GM21737 (cell line): Measurements from ENCODE around the gene PTPRN2.
"Not testable (repeated sequence)": the region's sequence is repeated elsewhere in the genome, so short reads cannot be mapped to it uniquely, and the experiment has no call there.

Experiments used
- ATAC-seq: cut with Tn5 transposase; IDR thresholded peaks from one replicate; pipeline ENCODE4 v1.9.1; 2021; ENCODE audit warnings: mild to moderate bottlenecking, moderate library complexity; ENCODE audit not compliant: unreplicated experiment

PTPRN2 gene

DNA sequence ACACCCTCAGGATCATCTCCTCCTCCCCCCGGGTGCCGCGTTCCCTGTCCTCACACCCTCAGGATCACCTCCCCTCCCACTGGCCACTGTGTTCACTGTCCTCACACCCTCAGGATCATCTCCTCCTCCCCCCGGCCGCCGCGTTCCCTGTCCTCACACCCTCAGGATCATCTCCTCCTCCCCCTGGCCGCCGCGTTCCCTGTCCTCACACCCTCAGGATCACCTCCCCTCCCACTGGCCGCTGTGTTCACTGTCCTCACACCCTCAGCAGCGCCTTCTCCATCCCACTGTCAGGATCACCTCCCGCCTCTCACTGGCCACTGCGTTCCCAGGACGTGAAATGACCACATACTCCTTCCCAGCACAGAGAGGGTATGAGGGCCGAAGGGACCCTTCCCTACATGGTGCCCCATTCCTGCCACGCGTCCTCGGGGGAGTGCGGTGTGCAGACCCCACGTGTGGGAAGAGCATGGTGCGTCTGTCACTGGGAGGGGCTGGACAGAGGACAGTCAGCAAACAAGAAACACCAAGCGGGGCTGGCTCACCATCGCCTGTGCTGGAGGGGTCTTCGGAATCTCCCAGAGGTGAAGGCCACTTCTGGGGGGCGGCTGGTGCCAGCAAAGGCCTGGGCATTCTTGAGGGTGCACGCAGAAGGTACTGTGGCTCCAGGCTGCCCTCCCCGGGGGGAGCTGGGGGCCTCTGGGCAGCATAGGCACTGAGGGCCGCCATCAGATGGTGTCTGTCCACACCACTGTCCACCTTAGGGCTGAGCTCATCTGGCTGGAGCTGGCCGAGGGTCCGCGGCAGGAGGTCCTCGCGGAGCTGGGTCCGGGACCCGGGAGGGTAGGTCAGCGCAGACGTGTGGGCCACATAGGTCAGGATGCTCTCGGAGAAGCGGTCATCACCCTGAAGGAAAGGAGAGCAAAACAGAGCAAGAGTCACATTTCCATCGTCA lies 421.0 kb downstream of the PTPRN2 start:
- no peak for ATAC-seq

DNA sequence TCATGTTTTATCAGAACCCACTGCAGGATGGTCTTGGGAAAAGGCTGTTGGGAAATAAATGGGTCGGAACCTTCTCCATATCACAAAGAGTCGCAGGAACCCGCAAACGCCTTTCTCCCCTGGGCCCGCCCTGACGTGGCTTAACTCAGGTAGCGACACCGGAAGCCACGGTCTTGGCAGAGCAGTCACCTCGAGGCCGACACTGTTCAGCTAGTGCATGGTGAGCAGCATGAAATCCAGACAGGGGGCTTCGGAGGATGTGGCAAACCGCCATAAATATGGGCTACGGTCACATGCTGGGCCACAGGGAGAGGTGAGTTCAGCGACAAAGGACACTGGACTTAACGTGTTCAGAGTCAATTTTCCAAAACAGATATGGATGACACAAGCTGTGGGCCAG lies 421.9 kb downstream of the PTPRN2 start:
- ATAC-seq = no peak

DNA sequence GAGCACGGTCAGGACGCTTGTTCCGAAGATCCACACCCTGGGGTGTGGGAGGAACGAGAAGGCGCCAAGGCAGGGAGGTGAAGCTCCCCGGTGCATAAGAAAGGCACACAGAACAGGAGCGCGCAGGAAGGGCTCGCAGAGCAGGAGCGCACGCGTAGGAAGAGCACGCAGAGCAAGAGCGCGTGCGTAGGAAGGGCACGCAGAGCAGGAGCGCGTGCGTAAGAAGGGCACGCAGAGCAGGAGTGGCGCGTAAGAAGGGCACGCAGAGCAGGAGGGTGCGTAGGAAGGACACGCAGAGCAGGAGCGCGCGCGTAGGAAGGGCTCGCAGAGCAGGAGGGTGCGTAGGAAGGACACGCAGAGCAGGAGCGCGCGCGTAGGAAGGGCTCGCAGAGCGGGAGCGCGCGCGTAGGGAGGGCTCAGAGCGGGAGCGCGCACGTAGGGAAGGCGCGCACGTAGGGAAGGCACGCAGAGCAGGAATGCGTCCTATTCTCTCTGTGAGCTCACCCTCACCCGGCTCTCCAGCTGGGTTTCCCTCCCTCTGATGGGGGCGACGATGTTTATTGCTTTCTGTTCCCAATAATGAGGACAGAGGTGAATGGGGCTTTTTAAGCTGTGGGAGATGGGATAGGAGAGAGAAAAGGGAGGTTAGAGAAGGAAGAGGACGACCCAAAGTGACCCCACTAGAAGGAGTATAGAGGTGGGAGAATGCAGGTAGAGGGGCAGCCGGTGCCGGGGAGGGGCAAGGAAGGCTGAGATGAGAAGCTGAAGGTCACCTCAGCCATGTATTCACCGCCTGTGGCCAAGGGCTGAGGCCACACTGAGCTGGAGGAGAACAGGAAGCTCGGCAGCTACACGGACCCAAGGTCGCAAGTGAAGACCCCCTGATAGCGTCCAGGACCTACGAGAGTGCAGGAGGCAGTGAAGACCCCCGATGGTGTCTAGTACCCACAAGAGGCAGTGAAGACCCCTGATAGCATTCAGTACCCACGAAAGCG lies 423.2 kb downstream of the PTPRN2 start:
- no peak for ATAC-seq

DNA sequence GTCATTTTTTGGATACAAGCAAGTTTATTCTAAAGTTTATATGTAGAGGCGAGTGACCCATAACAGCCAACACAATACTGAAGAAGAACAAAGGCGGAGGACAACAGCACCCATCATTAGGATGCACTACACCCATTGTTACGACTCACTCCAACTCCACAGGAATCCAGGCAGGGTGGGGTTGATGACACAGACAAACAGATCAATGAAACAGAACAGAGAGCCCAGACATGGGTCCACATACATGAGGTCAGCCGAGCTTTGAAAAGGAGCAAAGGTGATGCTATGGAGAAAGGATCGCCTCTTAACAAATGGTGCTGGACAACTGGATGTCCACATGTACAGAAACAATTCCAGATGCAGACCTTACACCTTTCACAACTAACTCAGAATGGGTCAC lies 426.4 kb downstream of the PTPRN2 start:
- no peak for ATAC-seq

DNA sequence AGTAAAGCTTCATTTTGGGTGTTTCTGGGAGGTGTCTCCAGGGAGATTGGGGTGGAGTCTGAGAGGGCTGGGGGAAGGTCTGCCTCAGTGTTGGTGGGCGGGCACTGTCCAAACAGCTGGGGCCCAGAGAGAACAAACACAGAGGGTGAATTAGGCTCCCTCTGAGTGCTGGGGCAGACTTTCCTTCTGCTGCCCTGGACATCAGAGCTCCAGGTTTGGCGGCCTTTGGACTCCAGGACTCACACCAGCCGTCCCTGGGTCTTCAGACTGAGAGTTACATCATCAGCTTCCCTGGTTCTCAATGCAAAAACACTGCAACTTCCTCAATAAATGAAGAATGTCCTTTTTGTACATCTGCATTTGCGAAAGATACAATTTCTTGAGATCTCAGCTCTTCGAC lies 427.4 kb downstream of the PTPRN2 start:
- ATAC-seq = no peak

DNA sequence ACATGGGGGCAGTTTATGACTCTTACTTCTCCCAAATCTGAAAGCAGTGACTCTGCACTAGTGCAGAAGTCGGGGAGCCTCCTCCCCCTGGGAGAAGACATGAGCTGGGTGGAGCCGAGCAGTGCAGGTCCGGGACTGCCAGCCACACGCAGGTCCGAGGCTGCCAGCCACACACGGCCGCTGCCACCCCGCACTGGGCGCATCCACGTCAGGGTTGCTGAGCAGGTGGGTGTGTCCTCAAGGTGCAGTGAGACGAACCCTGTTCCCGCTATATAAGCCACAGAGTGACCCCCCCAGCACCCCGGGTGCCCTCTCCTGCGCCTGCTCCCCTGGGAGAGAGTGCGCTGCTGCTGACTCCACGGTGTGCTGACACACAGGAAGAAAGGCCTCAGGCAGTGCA lies 430.2 kb downstream of the PTPRN2 start:
- ATAC-seq = no peak

DNA sequence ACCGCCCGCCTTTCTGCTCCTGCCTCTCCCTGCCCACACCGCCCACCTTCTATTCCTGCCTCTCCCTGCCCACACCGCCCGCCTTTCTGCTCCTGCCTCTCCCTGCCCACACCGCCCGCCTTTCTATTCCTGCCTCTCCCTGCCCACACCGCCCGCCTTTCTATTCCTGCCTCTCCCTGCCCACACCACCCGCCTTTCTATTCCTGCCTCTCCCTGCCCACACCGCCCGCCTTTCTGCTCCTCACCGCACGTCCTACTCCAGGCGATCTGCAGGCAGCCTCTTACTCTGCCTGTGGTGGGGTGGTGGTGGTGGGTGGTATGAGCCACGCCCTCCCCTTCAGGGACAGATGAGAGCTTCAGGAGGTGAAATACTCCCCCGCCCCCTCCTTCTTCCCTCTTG lies 436.4 kb downstream of the PTPRN2 start:
- ATAC-seq = not testable (repeated sequence)

DNA sequence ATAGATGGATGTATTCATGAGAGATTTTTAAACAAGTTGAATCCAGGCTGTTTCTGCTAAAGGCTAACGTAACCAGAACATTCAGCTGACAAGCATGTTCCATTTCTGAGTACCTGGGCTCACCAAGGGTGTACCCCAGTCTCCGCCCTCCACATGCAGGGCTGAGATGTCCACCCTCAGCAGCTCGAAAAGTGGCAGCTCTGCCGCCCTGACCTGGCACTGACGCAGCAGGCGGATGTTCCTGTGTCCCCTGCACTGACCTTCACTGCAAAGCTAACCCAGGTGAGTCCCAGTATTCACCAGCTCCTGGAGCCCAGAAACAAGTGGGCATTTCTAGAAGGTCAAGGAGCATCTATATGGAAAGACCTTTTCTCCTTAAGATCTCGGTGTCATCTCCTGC lies 437.4 kb downstream of the PTPRN2 start:
- no peak for ATAC-seq

DNA sequence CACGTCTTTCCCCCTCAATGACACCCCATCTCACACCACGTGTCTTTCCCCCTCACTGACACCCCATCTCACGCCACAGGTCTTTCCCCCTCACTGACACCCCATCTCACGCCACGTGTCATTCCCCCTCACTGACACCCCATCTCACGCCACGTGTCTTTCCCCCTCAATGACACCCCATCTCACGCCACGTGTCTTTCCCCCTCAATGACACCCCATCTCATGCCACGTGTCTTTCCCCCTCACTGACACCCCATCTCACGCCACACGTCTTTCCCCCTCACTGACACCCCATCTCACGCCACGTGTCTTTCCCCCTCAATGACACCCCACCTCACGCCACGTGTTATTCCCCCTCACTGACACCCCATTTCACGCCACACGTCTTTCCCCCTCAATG lies 440.2 kb downstream of the PTPRN2 start:
- ATAC-seq = not testable (repeated sequence)

DNA sequence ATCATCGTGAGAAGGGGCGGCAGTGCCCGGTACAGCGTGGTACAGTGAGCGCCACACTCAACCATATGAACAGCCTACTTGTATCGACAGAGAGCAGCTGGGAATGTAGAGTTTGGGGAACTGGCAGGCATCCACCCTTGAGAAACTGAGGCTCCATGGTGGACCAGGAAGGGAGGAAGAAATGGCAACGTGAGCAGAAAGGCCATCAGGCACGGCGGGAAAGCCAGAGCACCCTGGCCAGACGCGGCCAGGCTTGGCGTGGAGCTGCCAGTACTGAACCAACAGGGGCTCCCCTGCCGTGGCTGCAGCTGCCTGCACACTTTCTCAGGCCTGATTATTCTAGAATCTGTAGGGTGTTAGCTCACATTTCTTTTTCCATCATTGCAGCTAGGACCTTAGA lies 442.3 kb downstream of the PTPRN2 start:
- ATAC-seq = no peak

DNA sequence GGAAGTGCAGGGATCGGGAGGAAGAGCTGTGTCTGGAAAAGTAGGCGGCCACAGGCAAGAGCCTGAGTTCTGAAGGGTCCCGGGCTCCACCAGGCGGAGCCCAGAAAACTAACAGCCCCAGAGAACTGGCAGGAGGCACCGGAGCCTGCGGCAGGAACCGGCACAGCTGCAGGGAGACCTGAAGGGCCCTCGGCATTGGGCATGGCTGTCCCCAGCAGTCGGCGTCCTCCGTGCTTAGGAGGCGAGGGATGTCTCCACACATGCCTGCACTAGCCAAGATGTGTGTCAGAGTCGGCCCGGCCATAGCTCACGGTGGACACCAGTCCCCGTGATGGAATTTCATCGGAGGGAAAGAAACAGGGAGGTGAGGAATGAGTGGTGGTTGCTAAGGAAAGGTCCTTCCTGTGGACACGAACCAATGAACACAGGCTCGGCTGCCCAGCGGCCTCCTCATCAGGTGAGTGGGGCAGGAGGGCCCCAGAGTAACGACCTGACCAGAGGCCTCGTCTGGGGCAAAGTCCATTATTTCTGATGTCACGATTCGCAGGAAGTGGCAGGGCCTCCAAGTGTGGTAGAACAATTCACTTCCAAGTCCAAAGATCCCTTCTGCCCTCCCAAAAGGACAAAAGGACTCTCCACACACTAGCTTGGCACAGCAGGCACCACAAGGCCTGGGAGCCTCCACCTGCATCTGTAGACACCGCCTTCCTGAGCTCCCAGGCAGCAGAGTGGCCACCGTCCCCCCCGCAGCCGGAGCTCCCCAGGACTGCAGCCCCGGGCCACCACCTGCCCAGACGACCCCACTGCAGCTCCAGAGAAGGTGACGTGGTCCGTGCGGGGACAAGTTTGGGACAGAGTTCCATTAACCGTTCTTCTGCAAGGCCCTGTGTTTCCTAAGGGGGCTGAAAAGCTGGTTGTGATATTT lies 444.2 kb downstream of the PTPRN2 start:
- ATAC-seq = no peak

DNA sequence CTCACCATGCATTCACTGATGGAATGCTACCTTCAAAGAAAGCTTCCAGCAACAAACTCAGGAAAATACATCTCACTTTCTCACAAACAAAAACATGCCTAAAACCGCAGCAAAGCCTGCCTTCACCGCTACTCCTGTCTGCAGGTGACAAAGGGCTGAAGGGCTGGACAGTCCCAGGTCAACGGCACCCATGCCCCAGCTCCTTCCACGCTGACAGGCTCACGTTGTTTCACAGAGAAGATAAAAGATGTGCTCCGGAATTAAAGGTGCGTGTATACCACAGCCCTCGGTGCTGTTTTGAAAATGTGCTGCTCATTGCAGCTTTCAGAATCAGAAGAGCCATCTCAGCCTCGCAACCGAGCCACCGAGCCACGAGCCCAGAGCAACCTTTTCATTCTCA lies 445.0 kb downstream of the PTPRN2 start:
- ATAC-seq = no peak

DNA sequence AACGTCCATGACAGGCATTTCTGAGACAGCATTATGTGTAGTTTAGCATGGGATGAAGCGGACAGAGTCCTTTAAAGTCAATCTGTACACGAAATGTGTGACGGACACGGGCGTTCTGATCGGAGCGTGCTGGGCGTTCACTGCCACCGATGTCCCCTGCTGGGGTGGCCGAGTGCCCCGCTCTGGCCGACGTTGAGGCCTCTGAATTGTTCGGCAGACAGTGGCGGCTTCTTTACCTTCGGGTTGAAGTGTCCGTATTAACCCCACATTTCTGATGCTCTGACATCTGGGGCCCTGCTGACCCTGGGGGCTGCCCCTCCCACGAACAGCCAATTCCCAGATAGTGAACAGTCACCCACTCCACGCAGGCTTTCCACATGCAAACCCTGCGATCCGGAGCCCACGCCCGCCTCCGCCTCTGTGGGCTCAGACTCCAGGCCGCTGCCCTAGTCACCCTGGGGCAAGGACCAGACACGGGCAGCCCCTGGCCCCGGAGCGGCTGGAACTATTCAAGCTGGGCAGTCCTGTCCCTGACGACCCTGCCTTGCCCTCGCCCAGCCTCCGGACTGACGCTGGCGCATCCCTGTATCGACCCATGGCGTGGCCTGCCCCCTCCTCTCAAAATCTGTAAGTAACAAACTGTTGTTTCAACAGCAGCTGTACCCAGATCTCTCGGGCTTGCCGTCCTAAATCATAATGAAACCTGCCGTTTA lies 445.7 kb downstream of the PTPRN2 start:
- ATAC-seq = no peak

DNA sequence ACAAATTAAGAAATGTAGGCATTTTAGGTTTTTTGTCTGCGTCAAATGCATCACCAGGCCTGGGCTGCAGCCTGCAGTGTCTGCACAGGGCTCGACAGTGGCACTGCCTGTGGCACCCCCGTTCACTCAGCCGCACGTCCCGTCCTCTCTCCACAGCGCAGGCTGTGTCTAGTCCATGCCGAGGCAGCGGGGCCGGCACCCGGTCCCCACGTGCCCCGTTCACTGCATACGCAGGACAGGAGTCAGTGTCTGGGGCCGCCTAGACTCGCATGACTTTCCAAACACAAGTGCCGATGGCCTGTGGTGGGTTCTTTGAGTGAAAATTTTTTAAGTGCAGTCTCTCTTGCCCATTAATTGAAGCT lies 446.4 kb downstream of the PTPRN2 start:
- ATAC-seq = no peak

DNA sequence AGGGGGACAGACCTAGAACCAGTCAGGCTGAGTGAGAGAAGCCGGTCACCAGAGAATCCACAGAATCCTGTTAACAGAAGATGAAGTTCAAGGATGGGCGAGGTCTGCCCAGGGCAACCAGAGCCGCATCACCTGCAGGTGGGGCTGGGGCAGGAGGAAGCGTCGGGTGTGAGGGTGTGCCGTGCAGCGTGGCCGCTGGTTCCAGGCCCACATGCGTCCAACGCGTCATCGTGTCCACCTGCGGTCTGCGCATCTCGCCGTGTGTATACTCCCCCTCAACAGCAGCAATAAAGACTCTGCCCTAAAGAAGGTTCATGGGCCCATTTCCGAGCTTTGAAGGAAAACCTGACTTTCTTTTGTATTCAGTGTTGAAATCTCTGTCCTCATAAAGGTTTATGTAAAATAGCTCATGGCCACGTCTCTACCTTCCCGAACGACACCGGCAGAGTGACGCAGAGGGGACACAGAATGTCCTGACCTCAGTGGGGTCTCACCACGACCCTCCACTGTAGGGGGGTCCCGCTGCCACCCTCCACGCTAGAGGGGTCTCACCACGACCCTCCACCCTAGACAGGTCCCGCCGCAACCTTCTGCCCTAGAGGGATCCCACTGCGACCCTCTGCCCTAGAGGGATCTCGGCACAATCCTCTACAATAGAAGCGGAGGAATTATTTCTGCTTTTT lies 446.9 kb downstream of the PTPRN2 start:
- ATAC-seq = no peak

DNA sequence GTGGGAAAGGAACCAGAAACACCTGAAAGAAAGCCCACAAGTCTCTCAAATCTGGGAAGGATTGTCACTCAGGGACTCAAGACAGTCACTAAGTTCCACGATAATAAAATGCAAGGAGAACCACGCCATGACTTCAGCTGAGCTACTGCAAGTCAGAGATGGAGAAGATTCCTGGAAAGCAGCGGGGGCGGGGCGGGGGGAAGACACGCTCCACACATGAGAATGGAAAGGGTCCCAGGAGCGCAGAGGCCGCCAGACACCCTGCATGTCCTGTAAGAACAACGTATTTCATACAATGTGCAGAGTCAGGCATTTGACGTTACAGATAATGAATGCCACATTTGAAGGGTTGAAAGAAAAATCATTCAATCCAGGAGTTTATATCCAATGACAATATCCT lies 448.1 kb downstream of the PTPRN2 start:
- no peak for ATAC-seq

DNA sequence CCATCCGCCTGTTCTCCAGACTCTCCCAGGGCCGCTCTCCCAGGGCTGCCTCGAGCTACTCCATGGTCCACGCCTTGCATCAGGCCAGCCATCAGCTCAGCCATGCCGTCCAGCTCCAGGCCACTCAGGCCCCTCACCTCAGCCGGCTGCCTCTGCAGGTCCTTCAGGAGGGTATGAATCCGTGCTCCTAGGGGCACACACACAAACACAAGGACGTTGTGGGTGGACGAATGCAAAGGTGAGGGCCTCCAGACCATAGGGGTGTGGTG lies 449.4 kb downstream of the PTPRN2 start:
- ATAC-seq = no peak

DNA sequence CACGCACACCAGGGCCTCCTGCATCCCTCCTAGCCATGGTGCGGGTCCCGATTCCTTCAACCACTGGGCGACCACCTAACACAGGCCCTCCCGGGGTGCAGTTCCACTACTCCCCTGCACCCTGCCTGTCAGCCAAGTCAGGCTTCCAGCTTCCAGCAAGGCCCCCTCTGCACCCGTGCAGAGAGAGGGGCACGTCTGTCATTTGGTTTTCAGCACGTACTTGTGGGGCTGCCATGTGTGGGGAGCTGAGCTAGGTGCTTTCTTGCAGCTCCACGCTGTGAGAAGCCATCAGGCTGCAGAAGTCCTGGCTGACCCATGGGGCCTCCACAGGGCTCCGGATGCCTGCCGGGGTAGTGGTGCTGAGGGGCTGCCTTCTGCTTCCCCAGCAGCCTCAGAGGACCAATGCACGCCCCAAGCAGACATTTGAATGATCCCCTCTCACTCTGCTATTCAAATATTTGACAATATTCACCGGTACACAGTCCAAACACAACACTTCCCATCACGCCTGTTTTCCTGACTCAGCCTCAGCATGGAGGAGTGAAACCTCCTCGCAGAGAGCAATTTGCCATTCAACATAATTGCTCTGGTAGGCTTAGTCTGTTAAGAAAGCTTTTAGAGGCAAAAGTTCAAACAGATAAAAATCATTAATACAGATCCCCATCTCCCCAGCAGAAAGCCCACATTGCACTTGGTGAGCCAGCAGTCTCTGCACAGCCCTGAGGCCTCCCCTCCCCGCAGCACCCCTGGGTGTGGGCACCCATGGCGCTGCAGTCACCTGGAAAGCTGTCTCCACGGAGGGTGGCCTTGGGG lies 449.9 kb downstream of the PTPRN2 start:
- ATAC-seq = no peak

DNA sequence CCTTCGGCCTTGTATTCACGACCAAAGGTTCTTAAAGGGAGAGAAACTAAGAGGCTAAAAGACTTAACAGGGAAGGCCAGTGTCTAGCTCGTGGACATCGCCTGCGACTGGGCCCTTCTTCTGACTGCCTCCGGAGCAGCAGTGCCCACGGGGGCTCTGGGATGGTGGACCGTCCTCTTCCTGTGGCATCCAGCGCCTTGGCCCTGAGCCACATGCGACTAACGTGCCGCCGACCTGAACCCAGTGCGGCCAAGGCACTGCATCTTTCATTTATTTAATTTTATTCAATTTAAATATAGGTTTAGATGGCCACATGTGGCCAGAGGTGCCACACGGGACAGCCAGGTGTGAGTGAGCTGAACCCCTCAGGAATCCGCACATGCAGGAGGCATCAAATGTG lies 451.7 kb downstream of the PTPRN2 start:
- ATAC-seq = no peak
